ENCODE results near the gene AGT.

Gene AGT

DNA sequence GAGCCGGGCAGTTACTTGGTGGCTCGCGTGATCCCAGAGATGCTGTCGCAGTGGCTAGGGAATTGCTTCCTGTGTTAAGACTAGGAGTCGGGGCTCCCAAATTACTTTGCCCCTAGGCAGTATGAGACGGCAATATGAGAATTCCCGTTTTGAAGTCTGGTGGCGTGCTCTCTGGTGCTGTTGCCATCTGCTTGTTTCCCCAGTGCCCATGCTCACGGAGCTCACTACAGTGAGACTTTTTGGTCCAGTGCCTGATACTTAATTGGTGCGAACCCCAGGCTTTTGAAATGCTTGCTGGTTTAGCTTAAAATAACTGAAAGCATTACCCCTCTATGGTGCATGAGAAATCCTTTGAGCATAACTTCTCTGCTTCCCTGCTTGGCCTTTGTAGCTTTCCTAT lies 22.3 kb downstream of the AGT start:
- no peak overlapping the region for H3K27ac ChIP-seq (ENCODE audit: insufficient read depth, low read depth, low read length, poor library complexity, severe bottlenecking)
- WGBS, 2 experiments = 96 to 97% methylated on average over 10 of the region's 10 CpGs
- H3K36me3 ChIP-seq (ENCODE audit: control insufficient read depth, insufficient read depth, low read length) = peaks cover 14% of the 10 kb centered on the region

DNA sequence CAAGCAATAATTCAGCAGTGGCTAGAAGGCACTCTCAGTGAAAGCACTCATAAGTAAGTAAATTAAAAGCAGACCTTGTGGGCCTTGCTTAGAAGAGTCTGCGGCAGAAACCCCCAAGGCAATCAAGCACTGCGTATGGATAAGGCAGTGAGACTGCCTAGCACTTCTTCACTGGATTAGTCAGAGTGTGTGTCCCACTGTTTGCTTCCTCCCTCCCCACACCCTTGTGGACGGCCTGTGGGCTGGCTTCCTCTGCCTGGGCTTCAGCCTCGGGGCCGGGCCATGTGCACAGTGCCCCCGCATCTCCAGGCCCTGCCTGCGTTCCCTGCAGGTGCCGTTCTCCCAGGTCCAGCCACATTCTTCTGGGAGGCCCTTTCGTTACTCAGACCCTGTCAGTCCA lies 23.8 kb downstream of the AGT start:
- Histone ChIP-seq H3K27ac (ENCODE audit: insufficient read depth, low read depth, low read length, poor library complexity, severe bottlenecking) (no peak overlapping the region), H3K27me3 (ENCODE audit: control insufficient read depth, insufficient read depth, low read length, poor library complexity, severe bottlenecking) (no peaks in the 10 kb centered on the region), H3K4me1 (ENCODE audit: control insufficient read depth, insufficient read depth, low read length) (peaks cover 4% of the 10 kb centered on the region), H3K4me3 (ENCODE audit: insufficient read depth, low read depth, low read length) (no peak overlapping the region), H3K9me3 (ENCODE audit: control insufficient read depth, low read length) (no peaks in the 10 kb centered on the region), H3K36me3 (ENCODE audit: control insufficient read depth, insufficient read depth, low read length) (peaks cover 15% of the 10 kb centered on the region)
- 95% methylated on average over 9 of the region's 9 CpGs for WGBS, 2 experiments

More for the DNA sequence above, 22.3 kb downstream of the AGT start:
- no peaks in the 10 kb centered on the region for H3K27me3 ChIP-seq (ENCODE audit: control insufficient read depth, insufficient read depth, low read length, poor library complexity, severe bottlenecking)
- H3K9me3 ChIP-seq (ENCODE audit: control insufficient read depth, low read length) = no peaks in the 10 kb centered on the region
- no peak overlapping the region for H3K4me3 ChIP-seq (ENCODE audit: insufficient read depth, low read depth, low read length)
- H3K4me1 ChIP-seq (ENCODE audit: control insufficient read depth, insufficient read depth, low read length) = peaks cover 4% of the 10 kb centered on the region

DNA sequence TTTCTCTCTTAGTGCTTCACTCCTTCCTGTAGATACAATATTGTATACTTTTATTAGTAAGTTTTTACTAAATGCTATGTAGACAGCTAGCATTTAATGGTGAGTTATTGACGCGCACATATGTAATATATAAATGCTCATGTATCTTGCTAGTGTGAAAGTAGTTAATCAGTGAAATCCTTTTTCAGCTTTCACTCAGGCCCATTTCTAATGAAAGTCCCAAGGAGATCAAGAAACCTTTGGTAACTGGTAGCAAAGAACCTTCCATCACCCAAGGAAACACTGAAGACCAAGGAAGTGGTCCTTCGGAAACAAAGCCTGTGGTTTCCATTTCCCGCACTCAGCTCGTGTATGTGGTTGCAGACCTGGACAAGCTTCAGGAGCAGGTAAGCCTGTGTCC lies 27.2 kb downstream of the AGT start:
- H3K4me1 ChIP-seq (ENCODE audit: control insufficient read depth, insufficient read depth, low read length) = no peaks in the 10 kb centered on the region
- no peak overlapping the region for H3K27ac ChIP-seq (ENCODE audit: insufficient read depth, low read depth, low read length, poor library complexity, severe bottlenecking)
- H3K36me3 ChIP-seq (ENCODE audit: control insufficient read depth, insufficient read depth, low read length) = peaks cover 37% of the 10 kb centered on the region
- WGBS, 2 experiments = 70 to 97% methylated on average over 3 to 4 of the region's 5 CpGs
- no peak overlapping the region for H3K4me3 ChIP-seq (ENCODE audit: insufficient read depth, low read depth, low read length)
- H3K27me3 ChIP-seq (ENCODE audit: control insufficient read depth, insufficient read depth, low read length, poor library complexity, severe bottlenecking) = no peaks in the 10 kb centered on the region
- H3K9me3 ChIP-seq (ENCODE audit: control insufficient read depth, low read length) = no peaks in the 10 kb centered on the region

DNA sequence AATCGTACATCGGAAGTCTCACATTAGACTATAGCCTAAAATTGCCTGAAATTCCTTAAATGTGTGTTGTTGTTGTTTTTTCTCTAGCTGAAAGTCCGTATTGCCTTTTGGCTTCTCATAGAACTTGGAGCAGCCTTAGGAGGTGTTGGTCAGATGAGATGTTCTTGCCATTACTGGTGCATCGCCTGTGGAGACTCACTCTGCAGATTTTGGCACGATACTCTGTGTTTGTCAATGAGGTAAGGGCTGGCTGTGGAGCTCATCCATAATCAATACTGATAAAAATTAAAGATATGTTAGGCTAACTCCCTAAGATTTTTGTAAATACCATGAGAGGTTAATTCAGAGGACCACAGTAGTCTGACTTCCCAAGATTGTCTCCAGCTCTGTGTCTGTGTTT lies 28.9 kb downstream of the AGT start:
- Histone ChIP-seq H3K4me3 (ENCODE audit: insufficient read depth, low read depth, low read length) (no peak overlapping the region), H3K36me3 (ENCODE audit: control insufficient read depth, insufficient read depth, low read length) (peaks cover 31% of the 10 kb centered on the region)

DNA sequence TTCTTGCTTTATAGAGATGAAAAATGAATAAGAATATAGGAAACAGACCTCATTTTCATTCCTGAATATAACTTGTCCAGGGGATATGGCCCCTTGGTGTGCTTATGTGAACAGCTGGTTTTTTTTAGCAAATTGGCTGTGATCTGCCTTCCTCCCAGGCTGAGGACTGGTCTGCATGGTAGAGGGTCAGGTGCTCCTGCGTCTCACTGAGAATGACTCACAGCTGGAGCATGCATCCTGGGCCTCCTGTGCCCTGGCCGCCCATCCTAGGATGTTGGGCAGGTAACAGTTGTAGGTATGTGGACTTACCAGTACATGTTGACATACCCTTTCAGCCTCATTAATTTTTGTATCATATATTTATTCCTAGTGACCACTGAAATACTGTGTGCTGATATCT lies 29.8 kb downstream of the AGT start:
- H3K4me3 ChIP-seq (ENCODE audit: insufficient read depth, low read depth, low read length) = no peak overlapping the region
- no peaks in the 10 kb centered on the region for H3K4me1 ChIP-seq (ENCODE audit: control insufficient read depth, insufficient read depth, low read length)
- H3K9me3 ChIP-seq (ENCODE audit: control insufficient read depth, low read length) = no peaks in the 10 kb centered on the region
- peaks cover 31% of the 10 kb centered on the region for H3K36me3 ChIP-seq (ENCODE audit: control insufficient read depth, insufficient read depth, low read length)
- 85 to 94% methylated on average over 2 of the region's 2 CpGs for WGBS, 2 experiments
- no peak overlapping the region for H3K27ac ChIP-seq (ENCODE audit: insufficient read depth, low read depth, low read length, poor library complexity, severe bottlenecking)
- H3K27me3 ChIP-seq (ENCODE audit: control insufficient read depth, insufficient read depth, low read length, poor library complexity, severe bottlenecking) = no peaks in the 10 kb centered on the region

More for the DNA sequence above, 28.9 kb downstream of the AGT start:
- H3K4me1 ChIP-seq (ENCODE audit: control insufficient read depth, insufficient read depth, low read length) = no peaks in the 10 kb centered on the region
- H3K9me3 ChIP-seq (ENCODE audit: control insufficient read depth, low read length) = no peaks in the 10 kb centered on the region
- 96 to 98% methylated on average over 5 of the region's 5 CpGs for WGBS, 2 experiments
- H3K27ac ChIP-seq (ENCODE audit: insufficient read depth, low read depth, low read length, poor library complexity, severe bottlenecking) = no peak overlapping the region
- H3K27me3 ChIP-seq (ENCODE audit: control insufficient read depth, insufficient read depth, low read length, poor library complexity, severe bottlenecking) = no peaks in the 10 kb centered on the region

DNA sequence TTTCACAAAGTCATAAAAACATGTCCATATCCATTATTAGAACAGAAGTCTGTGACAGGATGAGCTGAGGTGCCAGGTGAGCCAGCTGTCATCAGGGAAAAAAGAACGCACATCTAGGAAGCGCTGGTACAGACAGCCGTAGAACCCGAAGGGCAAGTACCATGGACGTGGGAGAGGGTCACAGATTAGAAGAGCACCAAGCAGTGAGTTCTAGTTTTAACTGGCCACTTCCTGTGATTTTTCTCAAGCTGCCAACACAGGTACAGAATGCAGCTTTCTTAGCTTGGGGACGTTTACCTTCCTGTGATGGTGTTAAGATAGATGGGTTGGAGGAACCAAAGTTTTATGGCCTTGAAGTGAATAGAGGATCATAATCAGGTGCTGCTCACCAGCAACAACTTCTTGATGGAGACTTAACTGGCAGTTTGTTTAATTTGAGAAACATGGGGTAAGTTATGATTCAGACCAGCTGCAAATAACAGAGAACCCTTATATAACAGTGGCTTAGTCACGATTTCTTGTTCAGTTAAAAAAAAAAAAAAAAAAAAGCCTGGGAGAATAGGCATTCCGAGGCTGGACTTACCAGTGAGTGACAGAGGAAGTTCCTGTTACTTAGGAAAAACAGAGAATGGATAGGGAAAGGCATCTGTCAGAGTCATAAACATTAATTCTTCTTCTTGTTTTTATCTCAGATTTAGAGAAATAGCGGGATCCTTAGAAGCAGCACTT lies 30.9 kb downstream of the AGT start:
- H3K27me3 ChIP-seq (ENCODE audit: control insufficient read depth, insufficient read depth, low read length, poor library complexity, severe bottlenecking) = no peaks in the 10 kb centered on the region
- no peaks in the 10 kb centered on the region for H3K9me3 ChIP-seq (ENCODE audit: control insufficient read depth, low read length)
- no peak overlapping the region for H3K27ac ChIP-seq (ENCODE audit: insufficient read depth, low read depth, low read length, poor library complexity, severe bottlenecking)
- no peak overlapping the region for H3K4me3 ChIP-seq (ENCODE audit: insufficient read depth, low read depth, low read length)
- WGBS, 2 experiments = 96% methylated on average over 8 to 9 of the region's 9 CpGs
- H3K36me3 ChIP-seq (ENCODE audit: control insufficient read depth, insufficient read depth, low read length) = peaks cover 33% of the 10 kb centered on the region
- H3K4me1 ChIP-seq (ENCODE audit: control insufficient read depth, insufficient read depth, low read length) = no peaks in the 10 kb centered on the region

DNA sequence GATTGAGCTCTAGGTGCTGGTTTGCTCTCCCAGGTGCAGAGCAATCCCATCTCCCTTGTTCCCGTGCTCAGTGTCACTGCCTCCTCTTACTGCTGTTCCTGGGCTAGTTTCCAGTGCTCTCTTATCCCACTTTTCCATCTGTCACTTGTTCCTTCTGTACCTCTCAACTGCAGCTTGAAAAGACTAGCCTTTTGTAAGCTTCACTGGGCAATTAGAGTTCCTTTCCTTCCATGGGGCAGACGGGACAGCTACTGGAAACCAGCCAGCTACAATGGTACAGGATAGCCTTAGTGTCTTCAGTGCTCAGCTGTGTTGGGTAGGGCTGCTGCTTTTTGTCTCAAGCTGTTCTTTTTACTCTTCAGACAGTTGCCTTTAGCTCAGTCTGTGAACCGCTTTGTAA lies 31.6 kb downstream of the AGT start:
- WGBS, 2 experiments = 87 to 97% methylated on average over 2 of the region's 3 CpGs
- no peaks in the 10 kb centered on the region for H3K9me3 ChIP-seq (ENCODE audit: control insufficient read depth, low read length)
- H3K4me3 ChIP-seq (ENCODE audit: insufficient read depth, low read depth, low read length) = no peak overlapping the region
- H3K4me1 ChIP-seq (ENCODE audit: control insufficient read depth, insufficient read depth, low read length) = no peaks in the 10 kb centered on the region
- H3K27me3 ChIP-seq (ENCODE audit: control insufficient read depth, insufficient read depth, low read length, poor library complexity, severe bottlenecking) = no peaks in the 10 kb centered on the region
- H3K27ac ChIP-seq (ENCODE audit: insufficient read depth, low read depth, low read length, poor library complexity, severe bottlenecking) = no peak overlapping the region
- H3K36me3 ChIP-seq (ENCODE audit: control insufficient read depth, insufficient read depth, low read length) = peaks cover 36% of the 10 kb centered on the region

DNA sequence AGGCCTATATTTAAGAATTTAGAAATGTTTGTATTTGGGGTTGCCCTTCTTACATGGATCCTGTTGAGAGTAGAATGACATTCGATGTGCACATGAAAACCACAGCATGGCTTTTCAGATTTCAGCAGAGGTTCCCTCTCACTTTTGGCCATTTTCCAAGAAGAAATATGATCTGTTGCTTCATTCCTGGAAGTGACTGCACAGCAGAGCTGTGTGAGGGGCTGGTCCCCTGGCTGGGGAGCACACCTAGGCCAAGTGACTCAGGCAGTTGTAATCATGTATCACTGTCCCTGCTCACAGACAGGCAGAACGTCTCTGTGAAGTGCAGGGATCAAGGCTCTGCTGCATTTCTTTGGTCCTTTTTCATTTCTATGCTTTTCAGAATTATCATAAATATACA lies 32.3 kb downstream of the AGT start:
- no peaks in the 10 kb centered on the region for H3K4me1 ChIP-seq (ENCODE audit: control insufficient read depth, insufficient read depth, low read length)
- H3K36me3 ChIP-seq (ENCODE audit: control insufficient read depth, insufficient read depth, low read length) = peaks cover 35% of the 10 kb centered on the region
- WGBS, 2 experiments = 91 to 94% methylated on average over 2 of the region's 2 CpGs
- H3K27me3 ChIP-seq (ENCODE audit: control insufficient read depth, insufficient read depth, low read length, poor library complexity, severe bottlenecking) = no peaks in the 10 kb centered on the region
- H3K27ac ChIP-seq (ENCODE audit: insufficient read depth, low read depth, low read length, poor library complexity, severe bottlenecking) = no peak overlapping the region
- no peaks in the 10 kb centered on the region for H3K9me3 ChIP-seq (ENCODE audit: control insufficient read depth, low read length)
- no peak overlapping the region for H3K4me3 ChIP-seq (ENCODE audit: insufficient read depth, low read depth, low read length)

DNA sequence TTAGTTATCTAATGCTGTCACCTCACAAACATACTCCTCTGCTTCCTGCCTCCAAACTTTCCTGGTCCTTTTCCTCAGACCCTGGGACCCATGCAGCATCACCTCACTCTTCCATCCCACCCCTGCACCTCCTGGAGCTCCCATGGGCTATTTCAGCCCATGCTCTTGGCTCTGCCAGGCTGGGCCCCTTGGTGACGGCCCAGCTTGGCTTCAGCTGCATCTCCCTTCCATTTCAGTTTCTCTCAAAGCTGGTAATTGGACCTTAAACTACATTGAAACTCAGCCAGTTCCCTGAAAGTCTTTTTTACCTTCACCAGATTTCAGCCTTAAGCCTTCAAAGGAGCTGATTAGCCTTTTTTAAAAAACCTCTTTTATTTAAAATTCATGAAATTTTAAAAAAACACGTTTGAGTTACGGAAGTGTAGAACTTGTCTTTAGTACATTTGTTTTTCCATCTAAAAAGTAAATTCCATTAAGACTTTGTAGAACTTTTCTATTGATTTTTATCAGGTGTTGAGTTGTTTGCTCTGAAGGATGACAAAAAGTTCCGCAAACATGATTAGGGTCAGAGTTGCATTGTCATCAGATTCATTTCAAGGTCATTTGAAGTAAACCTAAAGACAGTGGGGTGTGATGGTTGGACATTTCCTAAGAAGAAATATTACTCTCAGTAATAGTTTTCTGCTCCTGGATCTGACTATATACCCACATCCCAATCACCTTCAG lies 33.5 kb downstream of the AGT start:
- no peaks in the 10 kb centered on the region for H3K4me1 ChIP-seq (ENCODE audit: control insufficient read depth, insufficient read depth, low read length)
- H3K36me3 ChIP-seq (ENCODE audit: control insufficient read depth, insufficient read depth, low read length) = peaks cover 39% of the 10 kb centered on the region
- no peaks in the 10 kb centered on the region for H3K27me3 ChIP-seq (ENCODE audit: control insufficient read depth, insufficient read depth, low read length, poor library complexity, severe bottlenecking)
- H3K27ac ChIP-seq (ENCODE audit: insufficient read depth, low read depth, low read length, poor library complexity, severe bottlenecking) = no peak overlapping the region
- no peaks in the 10 kb centered on the region for H3K9me3 ChIP-seq (ENCODE audit: control insufficient read depth, low read length)
- WGBS, 2 experiments = 50 to 68% methylated on average over 2 to 4 of the region's 4 CpGs
- no peak overlapping the region for H3K4me3 ChIP-seq (ENCODE audit: insufficient read depth, low read depth, low read length)

DNA sequence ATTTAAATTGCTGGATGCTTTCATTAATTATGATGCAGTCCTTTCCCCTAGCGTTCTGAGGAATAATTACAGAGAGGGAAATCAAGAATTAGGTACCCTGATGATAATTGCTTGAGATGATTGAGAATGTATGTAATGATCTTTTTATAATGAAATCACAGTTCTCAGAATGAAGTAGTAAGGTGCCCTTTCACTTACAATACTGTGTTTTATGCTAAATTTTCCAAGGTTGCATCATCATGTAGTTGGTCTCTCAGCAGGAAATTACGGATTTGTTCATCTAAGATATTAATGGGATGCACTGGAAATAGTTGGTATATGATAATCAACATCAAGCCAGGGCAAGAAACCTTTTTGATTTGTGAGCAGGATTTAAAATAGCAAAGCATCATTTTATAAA lies 34.1 kb downstream of the AGT start:
- H3K4me3 ChIP-seq (ENCODE audit: insufficient read depth, low read depth, low read length) = no peak overlapping the region
- H3K27ac ChIP-seq (ENCODE audit: insufficient read depth, low read depth, low read length, poor library complexity, severe bottlenecking) = no peak overlapping the region
- no peaks in the 10 kb centered on the region for H3K27me3 ChIP-seq (ENCODE audit: control insufficient read depth, insufficient read depth, low read length, poor library complexity, severe bottlenecking)
- H3K4me1 ChIP-seq (ENCODE audit: control insufficient read depth, insufficient read depth, low read length) = no peaks in the 10 kb centered on the region
- peaks cover 36% of the 10 kb centered on the region for H3K36me3 ChIP-seq (ENCODE audit: control insufficient read depth, insufficient read depth, low read length)
- no peaks in the 10 kb centered on the region for H3K9me3 ChIP-seq (ENCODE audit: control insufficient read depth, low read length)
- WGBS, 2 experiments = 100% methylated on average over 2 of the region's 2 CpGs

Measured in ectodermal cell (in vitro differentiated cells).